Islet precursor cell (in vitro differentiated cells): ENCODE results near the gene CCDC9B.

ENCODE experiments used
- DNase-seq: peaks from one replicate; pipeline ENCODE4 v3.0.0-alpha.2; 2018

The CCDC9B gene

DNA sequence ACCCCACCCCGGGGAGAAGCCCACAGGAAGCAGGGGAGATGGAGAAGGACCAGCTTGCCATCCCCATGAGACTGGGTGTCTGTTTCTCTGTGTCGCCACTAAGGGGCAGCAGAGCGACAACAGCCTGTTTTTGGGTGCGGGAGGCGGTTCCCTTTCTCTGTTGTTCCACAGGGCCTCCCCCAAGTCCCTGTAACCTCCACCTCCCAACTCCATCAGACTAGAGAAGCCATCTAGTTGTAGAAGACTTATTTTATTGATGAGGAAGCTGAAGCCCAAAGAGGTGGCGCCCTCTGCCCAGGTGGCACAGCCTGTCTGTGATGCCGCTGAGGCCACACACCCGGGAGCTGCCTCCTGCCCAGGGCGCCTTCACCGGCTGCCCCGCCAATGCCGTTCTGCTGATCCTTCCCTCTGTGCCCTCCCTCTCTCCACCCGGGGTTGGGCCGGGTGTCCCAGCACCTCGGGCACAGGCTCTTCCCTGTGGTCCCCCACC lies 3.9 kb upstream of the CCDC9B start:
- no peak for DNase-seq

GRCh38 chr15:40344217-40344616 lies 3.5 kb upstream of the CCDC9B start:
- no peak for DNase-seq

DNA sequence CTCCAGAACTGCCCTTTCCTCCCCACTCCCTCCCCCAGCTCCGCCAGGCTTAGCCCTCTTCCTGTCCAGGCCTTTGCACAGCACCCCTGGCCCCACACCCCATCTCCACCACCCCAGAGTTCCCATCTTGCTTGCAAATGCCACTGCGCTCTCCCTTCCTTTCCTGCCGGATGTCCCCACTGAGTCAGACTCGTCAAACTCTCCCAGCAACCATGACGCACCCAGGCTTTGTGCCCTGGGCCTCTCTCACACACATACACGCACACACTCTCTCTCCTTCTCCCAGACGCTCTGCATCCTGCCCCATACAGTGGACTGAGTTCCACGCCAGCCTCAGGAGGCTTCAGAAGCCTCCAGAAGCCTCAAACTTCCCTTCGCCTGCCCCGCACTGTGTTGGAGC lies 2.8 kb upstream of the CCDC9B start:
- no peak for DNase-seq

- no peak for DNase-seq
Observed at GRCh38 chr15:40342416-40343320, 1.9 kb upstream of the CCDC9B start.

- no peak for DNase-seq
Observed at GRCh38 chr15:40340038-40340739, 550 bp downstream of the CCDC9B start.

- DNase-seq = no peak
Observed at GRCh38 chr15:40339621-40339945, 1.2 kb downstream of the CCDC9B start.

DNA sequence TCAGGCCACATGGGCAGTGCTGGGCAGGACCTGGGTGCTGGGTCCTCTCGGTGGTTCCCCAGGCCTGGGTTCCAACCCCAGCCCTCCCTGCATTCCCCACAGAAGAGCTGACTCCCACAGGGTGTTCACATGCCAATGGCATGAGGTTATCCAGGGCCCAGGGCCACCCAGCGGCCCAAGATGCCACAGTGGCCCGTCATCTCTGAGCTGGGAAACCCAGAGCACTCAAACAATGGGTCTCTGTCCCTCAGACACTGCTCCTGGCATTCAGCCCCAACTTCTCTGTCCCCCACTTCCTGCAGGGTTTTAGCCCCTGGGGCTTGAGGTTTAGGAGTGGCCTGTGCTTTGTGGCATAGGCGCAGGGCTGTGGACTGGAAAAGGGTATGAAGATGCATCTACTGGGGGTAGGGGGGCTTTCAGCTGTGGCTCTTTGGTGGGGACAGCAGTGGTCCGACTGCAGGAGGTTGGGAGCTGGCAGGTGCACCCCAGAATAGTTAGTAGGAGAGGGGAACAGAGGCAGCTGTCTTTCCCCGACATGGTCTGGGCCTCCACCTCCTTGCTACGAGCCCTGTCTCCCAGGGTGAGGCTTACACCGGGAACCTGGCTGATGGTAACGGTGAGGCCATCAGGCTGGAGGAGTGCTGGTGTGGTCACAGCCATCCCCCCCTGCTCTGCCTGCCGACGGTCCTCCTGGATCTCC lies 1.7 kb downstream of the CCDC9B start:
- peak; percentile 92 for DNase-seq

DNA sequence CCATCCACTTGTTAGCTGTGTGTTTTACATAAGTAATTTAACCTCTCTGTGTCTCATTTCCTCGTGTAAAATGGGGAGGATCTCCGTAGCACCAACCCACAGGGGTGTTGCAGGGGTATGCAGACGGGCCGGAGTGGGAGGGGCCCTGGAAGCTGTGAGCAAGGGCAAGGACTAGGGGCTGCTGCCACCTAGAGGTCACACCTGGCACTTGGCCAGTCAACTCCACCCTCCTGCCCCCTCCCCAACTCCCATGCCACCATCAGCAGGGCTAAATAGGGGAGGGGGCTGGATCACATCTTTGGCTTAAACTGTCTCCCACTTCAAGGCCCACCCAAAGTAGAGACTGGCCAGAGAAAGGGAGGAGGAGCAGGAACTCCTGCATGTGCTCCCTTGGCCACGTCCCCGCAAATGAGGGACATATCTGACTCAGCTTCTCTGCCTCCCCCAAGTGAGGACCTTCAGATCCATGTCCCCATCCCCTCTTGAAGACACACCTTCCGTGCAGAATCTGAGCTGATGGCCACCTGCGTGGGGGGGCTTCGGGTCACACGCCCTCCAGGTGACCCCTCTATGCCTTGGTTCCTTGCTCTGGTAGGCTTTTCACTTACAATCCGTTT lies 2.6 kb downstream of the CCDC9B start:
- DNase-seq = peak; percentile 89

- DNase-seq = no peak
Observed at GRCh38 chr15:40337597-40337996, 3.1 kb downstream of the CCDC9B start.

- no peak for DNase-seq
Observed at GRCh38 chr15:40336744-40337122, 4.0 kb downstream of the CCDC9B start.

DNA sequence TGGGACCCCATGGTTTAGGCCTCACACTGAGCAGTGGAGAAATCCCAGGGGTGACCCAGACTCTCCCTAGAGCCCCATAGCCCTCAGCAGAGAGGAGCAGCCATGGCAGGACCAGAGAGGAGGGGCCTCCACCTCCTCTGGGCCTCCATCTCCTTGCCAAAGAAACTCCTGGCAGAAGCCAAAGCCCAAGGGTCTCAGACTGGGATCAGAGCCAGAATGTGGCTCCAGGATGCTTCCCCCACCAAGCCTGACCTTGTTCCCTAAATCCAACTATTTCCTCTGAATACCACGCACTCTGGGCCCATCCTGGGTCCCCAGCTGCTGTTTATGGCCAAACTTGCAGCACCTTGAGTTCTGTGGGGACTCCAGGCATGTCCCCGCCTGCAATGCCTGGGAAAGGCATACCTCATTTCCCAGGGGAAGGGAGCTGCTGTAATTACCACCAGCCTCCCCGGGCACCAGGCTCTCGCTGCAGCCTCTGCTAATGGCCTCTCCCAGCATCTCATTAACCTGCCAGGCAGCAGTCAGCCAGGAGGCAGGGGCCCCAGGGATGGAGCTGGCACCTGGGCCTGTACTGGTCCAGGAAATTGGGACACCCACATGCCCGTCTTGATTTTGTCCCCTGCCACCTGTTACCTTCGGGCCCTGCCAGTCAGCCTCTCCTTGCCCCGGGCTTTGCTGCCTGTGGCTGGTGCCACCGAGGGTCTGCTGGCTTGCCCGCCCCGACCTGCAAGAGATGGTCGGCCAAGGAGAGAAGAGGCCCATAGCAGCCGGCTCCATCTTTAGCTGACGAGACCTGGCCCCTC lies 4.6 kb downstream of the CCDC9B start:
- DNase-seq = no peak

DNA sequence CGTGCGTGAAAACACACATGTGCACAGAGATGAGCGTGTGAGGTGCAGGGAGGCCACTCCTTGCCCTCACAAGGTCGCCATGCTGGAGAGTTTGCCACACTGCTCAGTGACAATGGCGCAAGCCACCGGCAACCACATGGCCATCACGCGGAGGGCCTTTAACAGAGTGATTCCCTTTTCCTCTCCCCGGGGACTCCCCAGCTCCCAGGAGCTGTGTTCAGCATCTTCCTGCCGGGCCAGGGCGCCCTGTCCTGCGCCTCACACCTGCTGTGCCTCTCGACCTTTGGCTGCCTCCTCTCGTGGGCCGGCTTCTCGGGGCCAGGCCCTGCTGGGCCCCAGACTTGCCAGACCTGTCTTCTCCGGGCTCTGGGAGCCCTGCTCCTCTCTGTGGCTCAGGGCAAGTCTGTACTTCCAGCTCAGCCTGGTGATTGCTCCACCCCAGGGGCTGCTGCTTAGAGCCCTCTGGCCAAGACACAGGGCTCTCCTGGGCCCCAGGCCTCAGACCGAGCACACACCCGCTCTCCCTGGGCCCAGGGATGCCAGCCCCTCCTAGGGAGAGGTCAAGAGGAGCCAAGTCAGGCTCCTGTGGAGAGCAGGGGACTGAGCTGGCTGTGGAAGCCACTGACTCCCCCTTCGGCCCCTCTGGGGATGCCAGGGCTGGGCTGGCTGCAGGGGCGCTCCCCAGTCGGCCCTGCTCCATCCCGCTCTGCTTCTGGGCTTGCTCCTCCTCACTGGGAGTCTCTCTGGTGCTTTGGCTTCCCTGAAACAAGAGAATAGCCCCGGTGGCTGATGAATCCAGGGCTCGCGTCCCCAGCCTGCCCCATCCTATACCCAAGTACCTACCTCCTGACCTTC lies 5.6 kb downstream of the CCDC9B start:
- DNase-seq = peak; percentile 78

GRCh38 chr15:40334541-40334940 lies 6.2 kb downstream of the CCDC9B start:
- DNase-seq = no peak

DNA sequence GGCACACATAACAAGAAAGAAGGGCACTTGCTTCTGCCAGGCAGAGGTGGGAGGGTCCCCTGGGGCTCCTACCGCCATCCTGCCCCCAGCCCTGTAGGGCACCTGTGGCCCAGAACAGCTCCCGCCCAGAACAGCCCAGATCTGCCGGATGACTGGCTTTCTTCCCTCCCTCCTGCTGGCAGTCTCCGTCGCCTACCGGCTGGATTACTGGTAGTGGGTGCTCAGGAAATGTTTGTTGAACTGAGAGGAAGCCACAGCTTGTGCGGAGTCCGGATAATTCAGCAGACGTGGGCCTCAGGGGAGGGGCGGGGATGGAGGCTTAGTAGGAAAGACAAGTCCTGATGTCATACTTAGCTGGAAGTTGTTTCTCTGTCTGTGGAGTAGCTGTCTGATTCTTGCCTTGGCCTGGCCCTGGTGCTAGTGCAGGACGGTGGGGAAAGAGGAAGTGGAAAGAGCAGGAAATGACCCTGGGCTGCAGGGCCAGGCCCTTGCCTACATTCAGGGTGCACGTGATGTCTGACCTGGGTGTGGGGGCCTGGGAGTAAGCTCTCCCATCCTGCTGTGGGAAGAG lies 6.7 kb downstream of the CCDC9B start:
- DNase-seq = peak; percentile 87

DNA sequence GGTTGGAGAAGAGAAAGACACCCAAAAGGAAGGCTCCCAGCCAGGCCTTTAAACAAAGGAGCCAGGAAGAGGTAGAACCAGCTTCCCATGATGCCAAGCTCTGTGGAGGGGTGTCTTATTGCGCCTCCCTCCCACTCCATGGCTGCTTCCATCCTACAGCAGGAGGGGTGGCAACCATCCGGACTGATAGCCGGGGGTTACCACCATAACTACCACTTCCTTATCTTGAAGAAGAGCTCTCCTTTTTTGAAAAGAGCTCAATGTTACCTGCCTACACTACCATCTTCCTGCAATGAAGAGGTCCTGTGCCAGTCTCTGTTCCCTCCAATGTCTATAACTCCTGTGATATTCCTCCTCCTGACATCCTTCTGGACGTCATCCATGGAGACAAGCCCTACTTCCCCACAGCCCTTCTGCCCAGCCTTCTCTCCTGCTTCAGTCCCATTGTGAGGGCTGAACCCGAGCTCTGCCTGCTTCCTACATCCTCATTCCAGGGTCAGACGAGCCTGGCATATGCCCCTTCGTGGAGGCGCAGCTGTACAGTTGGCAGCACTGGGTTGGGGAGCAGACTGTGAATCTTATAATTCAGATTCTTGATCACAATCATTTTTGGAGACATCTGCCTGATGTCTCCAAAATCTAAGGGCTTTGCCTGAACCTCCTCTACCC lies 8.5 kb downstream of the CCDC9B start:
- DNase-seq = no peak

- DNase-seq = no peak
Observed at GRCh38 chr15:40331637-40332036, 9.1 kb downstream of the CCDC9B start.

DNA sequence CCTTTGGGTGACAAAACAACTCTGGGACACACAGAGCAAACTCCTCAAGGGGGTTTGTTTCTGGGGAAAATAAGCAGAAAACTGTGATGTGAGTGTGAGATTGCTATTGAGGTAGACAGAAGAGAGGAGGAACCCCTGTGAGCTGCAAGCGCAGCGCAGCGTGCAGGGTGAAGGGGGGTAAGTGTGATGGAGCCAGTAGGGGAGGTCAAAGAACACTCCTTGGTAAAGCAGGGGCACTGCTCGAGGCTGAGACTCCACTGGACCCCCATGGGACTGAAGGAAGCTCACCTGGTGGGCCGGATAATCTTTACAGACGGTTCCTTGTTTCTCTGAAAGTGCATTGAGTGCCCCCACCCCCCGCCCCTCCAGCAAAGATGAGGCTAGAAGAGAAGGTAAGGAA lies 9.7 kb downstream of the CCDC9B start:
- no peak for DNase-seq

DNA sequence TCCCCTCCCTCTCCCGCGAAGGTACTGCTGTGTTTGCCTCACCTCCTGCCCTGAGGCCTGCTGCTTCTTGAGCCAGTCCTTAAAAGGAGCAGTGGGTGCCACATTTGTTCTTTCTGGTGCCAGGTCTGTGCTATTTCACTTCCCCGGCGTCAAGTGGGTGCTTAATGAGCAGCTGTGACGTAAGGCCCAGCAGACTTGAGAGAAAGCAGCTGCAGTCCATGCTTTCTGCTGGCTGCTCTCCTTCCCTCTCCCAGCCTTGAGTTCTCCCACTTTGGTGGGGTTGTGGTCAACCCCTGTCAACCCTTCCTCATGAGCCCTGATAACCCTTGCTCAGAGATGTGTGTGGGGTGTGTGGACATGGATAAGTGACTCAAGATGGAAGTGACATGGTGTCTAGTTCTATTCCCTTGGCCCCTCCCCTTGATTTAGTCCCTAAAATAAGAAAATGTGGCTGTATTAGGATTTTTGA lies 10.3 kb downstream of the CCDC9B start:
- no peak for DNase-seq

GRCh38 chr15:40329804-40330203 lies 10.9 kb downstream of the CCDC9B start:
- DNase-seq = no peak

- no peak for DNase-seq
Observed at GRCh38 chr15:40328751-40329150, 12.0 kb downstream of the CCDC9B start.
